Lung (tissue), 12 donors: ENCODE data around the gene MYL9. TPM values are rescaled to one million over a fixed set of nuclear protein-coding genes. Genes with fewer than 3 reads are reported as not detected.

Source experiments
- ATAC-seq: fragments of 200-7000 bp; cut with Tn5 transposase; one replicate; pipeline ENCODE4 v1.9.1; 2020; ENCODE audit warnings: moderate number of reproducible peaks; ENCODE audit not compliant: insufficient read depth, low FRiP score
- DNase-seq, 3 donors: peaks; one replicate each; pipeline ENCODE4 v3.0.0-alpha.2; 2013 to 2017
- H3K27ac ChIP-seq, 2 donors: one replicate each; pipeline ENCODE4 v1.5.1; 2013; ENCODE audit warnings: mild to moderate bottlenecking in 2 of 2, moderate library complexity in 2 of 2, control low read depth in 1 of 2, inconsistent platforms in 1 of 2, low read depth in 1 of 2, low read length in 1 of 2
- H3K27me3 ChIP-seq, 3 donors: one replicate each; pipeline ENCODE4 v1.5.1; 2013; ENCODE audit warnings: low read length in 2 of 3; ENCODE audit not compliant: control insufficient read depth in 3 of 3, insufficient read depth in 3 of 3
- H3K36me3 ChIP-seq, 4 donors: one replicate each; pipeline ENCODE4 v1.5.1; 2013; ENCODE audit warnings: low read length in 4 of 4, mild to moderate bottlenecking in 1 of 4, moderate library complexity in 1 of 4; ENCODE audit not compliant: control insufficient read depth in 4 of 4, insufficient read depth in 4 of 4
- H3K4me1 ChIP-seq, 5 donors: one replicate each; pipeline ENCODE4 v1.5.1; 2013; ENCODE audit warnings: low read length in 5 of 5, mild to moderate bottlenecking in 2 of 5, moderate library complexity in 1 of 5; ENCODE audit not compliant: control insufficient read depth in 5 of 5, insufficient read depth in 5 of 5
- H3K4me3 ChIP-seq: one replicate; pipeline ENCODE4 v1.5.1; 2013; ENCODE audit warnings: mild to moderate bottlenecking, control low read depth, moderate library complexity
- H3K9ac ChIP-seq, 2 donors: one replicate each; pipeline ENCODE4 v1.5.1; 2013; ENCODE audit warnings: low read length in 2 of 2, control low read depth in 1 of 2; ENCODE audit not compliant: insufficient read depth in 1 of 2
- H3K9me3 ChIP-seq, 4 donors: one replicate each; pipeline ENCODE4 v1.5.1; 2013; ENCODE audit warnings: low read length in 3 of 4, mild to moderate bottlenecking in 1 of 4, moderate library complexity in 1 of 4; ENCODE audit not compliant: control insufficient read depth in 4 of 4, insufficient read depth in 3 of 4
- CTCF ChIP-seq: IDR thresholded peaks from 2 replicates; pipeline ENCODE4 v1.5.1; 2012; ENCODE audit warnings: mild to moderate bottlenecking; ENCODE audit errors: control extremely low read depth, extremely low read depth
- WGBS, 2 donors: extraction: QIAGEN DNeasy Blood & Tissue Kit; methylation state at CpG; one replicate each; pipeline ENCODE4 v1.1.7; 2013; 5-methylcytosine and 5-hydroxymethylcytosine counted together
- polyA plus RNA-seq, 2 donors: library from polyadenylated mRNA; stranded (reverse); fragments of 200-250 nt; gene quantifications; one replicate each; pipeline ENCODE4 v1.2.1, GENCODE V29; 2013
- total RNA-seq, 2 donors: library from RNA; depleted of rRNA in 1 of 2; stranded (reverse); fragments of >200 nt in 1 of 2; gene quantifications; one replicate each; pipeline ENCODE4 v1.2.1, GENCODE V29; 2014 to 2021
- donor health status: control.
- donor health status: control.
- donor health status: Bipolar disorder and iron deficiency.
- donor health status: healthy.
- donor health status: DM: yes; HTN: yes; CAD: no.

The MYL9 gene
- total and polyA plus RNA-seq, 4 donors = 40.8 to 243 (median 154) TPM

GRCh38 chr20:36532822-36533221 is 8.5 kb upstream of the MYL9 start:
- H3K9me3 ChIP-seq = no peaks in the 10 kb centered on the region
- no peak overlapping the region for H3K9ac ChIP-seq
- H3K4me1 ChIP-seq = no peaks in the 10 kb centered on the region
- H3K27ac ChIP-seq = no peak overlapping the region
- TF ChIP-seq CTCF = no peak
- 89 to 92% methylated on average over 3 of the region's 3 CpGs for WGBS, 2 donors
- H3K27me3 ChIP-seq = no peaks in the 10 kb centered on the region
- peaks cover 0 to 7% (median under 1%) of the 10 kb centered on the region in 4 donors for H3K36me3 ChIP-seq
- ATAC-seq (no peak), DNase-seq (no peak)
- no peak overlapping the region for H3K4me3 ChIP-seq

- Histone ChIP-seq H3K9me3 (no peaks in the 10 kb centered on the region), H3K27ac (peak overlapping the region in 1 of 2 donors; percentile 56), H3K36me3 (no peaks in the 10 kb centered on the region), H3K4me1 (peaks cover 0 to 20% (median 8%) of the 10 kb centered on the region in 5 donors), H3K4me3 (no peak overlapping the region), H3K27me3 (no peaks in the 10 kb centered on the region), H3K9ac (no peak overlapping the region)
- DNase-seq (peak in 2 of 3 donors; percentile 36 to 46), ATAC-seq (no peak)
- 82 to 93% methylated on average over 11 of the region's 11 CpGs for WGBS, 2 donors
- no peak for TF ChIP-seq CTCF
Observed at GRCh38 chr20:36538026-36538722, 3.1 kb upstream of the MYL9 start.

DNA sequence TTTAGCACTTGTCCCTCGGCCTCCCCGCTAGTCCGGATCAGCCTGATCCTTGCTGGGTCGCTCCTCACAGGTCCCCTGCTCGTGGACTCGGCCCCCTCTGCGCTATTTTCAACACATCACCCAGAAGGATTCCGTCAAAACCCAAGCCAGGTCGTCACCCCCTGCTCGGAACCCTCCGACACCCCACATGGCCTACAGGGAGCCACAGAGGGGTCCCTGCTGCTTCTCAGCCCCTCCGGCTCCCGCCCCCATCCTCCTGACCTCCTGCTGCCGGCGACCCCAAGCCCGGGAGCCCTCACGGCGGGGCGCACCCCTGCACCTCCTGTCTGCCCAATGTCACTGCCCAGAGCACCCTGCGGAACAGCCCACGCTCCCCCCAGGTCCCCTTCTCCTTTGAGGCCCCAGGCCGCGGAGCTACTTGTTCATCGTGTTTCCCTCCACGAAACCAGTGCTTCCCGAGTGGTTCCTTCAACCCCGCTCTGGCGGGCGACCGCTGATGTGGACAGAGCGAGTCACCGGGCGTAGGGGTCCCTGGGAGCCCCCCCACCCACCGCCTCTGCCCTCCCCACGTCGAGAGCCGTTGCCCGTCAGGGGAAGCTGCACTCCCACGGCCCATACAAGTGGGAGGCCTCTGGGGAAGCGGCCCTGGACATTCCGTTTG is 638 bp upstream of the MYL9 start:
- peaks cover 0 to 29% (median 14%) of the 10 kb centered on the region in 5 donors for H3K4me1 ChIP-seq
- peak overlapping the region; percentile 10 for H3K4me3 ChIP-seq
- no peak overlapping the region for H3K9ac ChIP-seq
- no peaks in the 10 kb centered on the region for H3K9me3 ChIP-seq
- ATAC-seq (no peak), DNase-seq (peak in 2 of 3 donors; percentile 25 to 28)
- WGBS, 2 donors = 41 to 55% methylated on average over 37 to 41 of the region's 41 CpGs
- H3K27me3 ChIP-seq = no peaks in the 10 kb centered on the region
- H3K27ac ChIP-seq = peak overlapping the region; percentile 27 to 83
- H3K36me3 ChIP-seq = peaks cover 0 to 4% (median 1%) of the 10 kb centered on the region in 4 donors
- no peak for TF ChIP-seq CTCF
